ENCODE results near the gene MST1.
"Not testable (repeated sequence)": the region's sequence is repeated elsewhere in the genome, so short reads cannot be mapped to it uniquely, and the experiment has no call there.

The MST1 gene

GRCh38 chr3:49700453-49701128 is 11.3 kb upstream of the MST1 start:
- no peak for DNase-seq

GRCh38 chr3:49700014-49700413 is 10.7 kb upstream of the MST1 start:
- no peak for DNase-seq

- no peak for DNase-seq
These were observed 10.2 kb upstream of the MST1 start for GRCh38 chr3:49699281-49699979.

- not testable (repeated sequence) for DNase-seq
These were observed 6.2 kb upstream of the MST1 start for GRCh38 chr3:49695350-49696015.

- not testable (repeated sequence) for DNase-seq
These were observed 5.3 kb upstream of the MST1 start for GRCh38 chr3:49694409-49695070.

- DNase-seq: not testable (repeated sequence)
These were observed 2.2 kb upstream of the MST1 start for GRCh38 chr3:49691481-49691880.

GRCh38 chr3:49690856-49691255 is 1.6 kb upstream of the MST1 start:
- not testable (repeated sequence) for DNase-seq

- not testable (repeated sequence) for DNase-seq
These were observed 792 bp upstream of the MST1 start for GRCh38 chr3:49689908-49690624.

- DNase-seq: not testable (repeated sequence)
These were observed 782 bp downstream of the MST1 start for GRCh38 chr3:49688338-49689045.

- DNase-seq: not testable (repeated sequence)
These were observed 1.9 kb downstream of the MST1 start for GRCh38 chr3:49687424-49687795.

- DNase-seq: peak in 1 of 2 experiments; percentile 22
These were observed 2.4 kb downstream of the MST1 start for GRCh38 chr3:49686769-49687423.

GRCh38 chr3:49686346-49686745 is 2.9 kb downstream of the MST1 start:
- peak; percentile 27 to 28 for DNase-seq

GRCh38 chr3:49685846-49686245 is 3.4 kb downstream of the MST1 start:
- not testable (repeated sequence) for DNase-seq

GRCh38 chr3:49685103-49685502 is 4.2 kb downstream of the MST1 start:
- DNase-seq: not testable (repeated sequence)

GRCh38 chr3:49684453-49684852 is 4.8 kb downstream of the MST1 start:
- DNase-seq: not testable (repeated sequence)

- no peak for DNase-seq
These were observed 6.1 kb downstream of the MST1 start for GRCh38 chr3:49683162-49683561.

- DNase-seq: no peak
These were observed 7.7 kb downstream of the MST1 start for GRCh38 chr3:49681543-49681942.

GRCh38 chr3:49681232-49681522 is 8.1 kb downstream of the MST1 start:
- no peak for DNase-seq

GRCh38 chr3:49680493-49681231 is 8.6 kb downstream of the MST1 start:
- DNase-seq: no peak

GRCh38 chr3:49675912-49676311 is 13.4 kb downstream of the MST1 start:
- DNase-seq: no peak

GRCh38 chr3:49674497-49674983 is 14.7 kb downstream of the MST1 start:
- peak; percentile 36 for DNase-seq
